Parathyroid adenoma (tissue), 2 donors: ENCODE results near the gene RPUSD2.
"Not testable (repeated sequence)": the region's sequence is repeated elsewhere in the genome, so short reads cannot be mapped to it uniquely, and the experiment has no call there.

Experiments
- H2AFZ ChIP-seq: fragments of 300-600 bp; sonication (generic); one replicate; pipeline ENCODE4 v1.7.0; 2017; ENCODE audit warnings: antibody characterized with exemption, mild to moderate bottlenecking
- H3K27ac ChIP-seq: fragments of 300-600 bp; sonication (generic); one replicate; pipeline ENCODE4 v1.7.0; 2017
- H3K27me3 ChIP-seq: fragments of 300-600 bp; sonication (generic); one replicate; pipeline ENCODE4 v1.7.0; 2017; ENCODE audit warnings: low read length; ENCODE audit not compliant: control insufficient read depth, insufficient read depth
- H3K36me3 ChIP-seq: fragments of 300-600 bp; sonication (generic); one replicate; pipeline ENCODE4 v1.7.0; 2017; ENCODE audit warnings: low read length; ENCODE audit not compliant: control insufficient read depth, insufficient read depth
- H3K4me1 ChIP-seq: fragments of 300-600 bp; sonication (generic); one replicate; pipeline ENCODE4 v1.7.0; 2017; ENCODE audit warnings: control low read depth
- H3K4me2 ChIP-seq: fragments of 300-600 bp; sonication (generic); one replicate; pipeline ENCODE4 v1.7.0; 2017; ENCODE audit warnings: low read length
- H3K4me3 ChIP-seq: fragments of 300-600 bp; sonication (generic); one replicate; pipeline ENCODE4 v1.7.0; 2017; ENCODE audit warnings: low read depth, low read length
- H3K79me2 ChIP-seq: fragments of 300-600 bp; sonication (generic); one replicate; pipeline ENCODE4 v1.7.0; 2017; ENCODE audit warnings: control low read depth
- H3K9ac ChIP-seq: fragments of 300-600 bp; sonication (generic); one replicate; pipeline ENCODE4 v1.7.0; 2017; ENCODE audit warnings: mild to moderate bottlenecking
- H3K9me3 ChIP-seq: fragments of 300-600 bp; sonication (generic); one replicate; pipeline ENCODE4 v1.7.0; 2017; ENCODE audit warnings: low read length; ENCODE audit not compliant: control insufficient read depth
- CTCF ChIP-seq: fragments of 300-600 bp; sonication (generic); IDR thresholded peaks from one replicate; pipeline ENCODE4 v1.7.0; 2017; ENCODE audit warnings: antibody characterized with exemption, mild to moderate bottlenecking
- donor health status: primary hyperparathyroidism.

RPUSD2 gene

GRCh38 chr15:40564591-40565332, 4.3 kb upstream of the RPUSD2 start, which contains the start of gene CCDC32:
TSS of gene CCDC32 (minus strand) at chr15:40565042. CDS start at chr15:40563015, 2,027 bp downstream.
- TF ChIP-seq CTCF = no peak
- H3K4me3 ChIP-seq = peak within 1 kb of the TSS; percentile 93
- no peaks in the 10 kb centered on the region for H3K27me3 ChIP-seq
- H3K4me1 ChIP-seq = no peaks in the 10 kb centered on the region
- peak within 1 kb of the TSS; percentile 37 for H3K9ac ChIP-seq
- peak within 1 kb of the TSS; percentile 93 for H3K4me2 ChIP-seq
- H2AFZ ChIP-seq = peak within 1 kb of the TSS; percentile 87
- no peaks in the 10 kb centered on the region for H3K9me3 ChIP-seq
- H3K36me3 ChIP-seq = no peaks in the 10 kb centered on the region
- H3K79me2 ChIP-seq = no peaks in the 10 kb centered on the region
- H3K27ac ChIP-seq = peak within 1 kb of the TSS; percentile 93

GRCh38 chr15:40565333-40566238, 3.5 kb upstream of the RPUSD2 start:
- no peaks in the 10 kb centered on the region for H3K79me2 ChIP-seq
- no peaks in the 10 kb centered on the region for H3K27me3 ChIP-seq
- no peak overlapping the region for H3K9ac ChIP-seq
- H3K27ac ChIP-seq = peak overlapping the region; percentile 93
- H3K9me3 ChIP-seq = no peaks in the 10 kb centered on the region
- H2AFZ ChIP-seq = peak overlapping the region; percentile 87
- H3K4me3 ChIP-seq = peak overlapping the region; percentile 93
- H3K4me2 ChIP-seq = peak overlapping the region; percentile 93
- no peaks in the 10 kb centered on the region for H3K4me1 ChIP-seq
- H3K36me3 ChIP-seq = no peaks in the 10 kb centered on the region
- no peak for TF ChIP-seq CTCF

- H3K4me2 ChIP-seq = no peak overlapping the region
- no peaks in the 10 kb centered on the region for H3K36me3 ChIP-seq
- no peak overlapping the region for H3K4me3 ChIP-seq
- no peak overlapping the region for H2AFZ ChIP-seq
- no peak overlapping the region for H3K27ac ChIP-seq
- no peaks in the 10 kb centered on the region for H3K27me3 ChIP-seq
- TF ChIP-seq CTCF = no peak
- H3K79me2 ChIP-seq = no peaks in the 10 kb centered on the region
- H3K9me3 ChIP-seq = no peaks in the 10 kb centered on the region
- H3K4me1 ChIP-seq = no peaks in the 10 kb centered on the region
- no peak overlapping the region for H3K9ac ChIP-seq
These were observed 2.0 kb upstream of the RPUSD2 start for GRCh38 chr15:40567111-40567510.

- Histone ChIP-seq H2AFZ (no peak overlapping the region), H3K36me3 (no peaks in the 10 kb centered on the region), H3K9me3 (no peaks in the 10 kb centered on the region), H3K9ac (no peak overlapping the region), H3K79me2 (no peaks in the 10 kb centered on the region), H3K4me3 (no peak overlapping the region), H3K4me2 (no peak overlapping the region), H3K27me3 (no peaks in the 10 kb centered on the region), H3K4me1 (no peaks in the 10 kb centered on the region), H3K27ac (no peak overlapping the region)
- TF ChIP-seq CTCF = no peak
These were observed 6.0 kb downstream of the RPUSD2 start for GRCh38 chr15:40575113-40575512.

- H3K9ac ChIP-seq, H3K4me2 ChIP-seq, H3K79me2 ChIP-seq: not testable (repeated sequence)
These were observed 7.8 kb downstream of the RPUSD2 start for GRCh38 chr15:40576914-40577313.

More at GRCh38 chr15:40576914-40577313, 7.8 kb downstream of the RPUSD2 start:
- not testable (repeated sequence) for H3K9me3 ChIP-seq, H3K27ac ChIP-seq, H3K4me1 ChIP-seq, H2AFZ ChIP-seq, H3K36me3 ChIP-seq, H3K4me3 ChIP-seq, H3K27me3 ChIP-seq
